Measurements from ENCODE around the gene METTL16. TPM values are rescaled to one million over a fixed set of nuclear protein-coding genes. Genes with fewer than 3 reads are reported as not detected.

METTL16 gene
- total and polyA plus RNA-seq, 2 of the 8 experiments (the other 6 are each of a cell fraction or from before 2014, with no cell fraction given): 22.8 to 59.4 TPM

GRCh38 chr17:2412561-2413021 is 99.1 kb downstream of the METTL16 start:
- Histone ChIP-seq H3K9me3 (ENCODE audit: insufficient read depth in 2 of 2, low read depth in 1 of 2, low read length in 1 of 2) (no peaks in the 10 kb centered on the region), H3K79me1 (ENCODE audit: low read depth, low read length) (no peaks in the 10 kb centered on the region), H4K20me1 (replicated peaks in 1 of 2; ENCODE audit: control insufficient read depth in 1 of 2, insufficient read depth in 2 of 2, low read length in 2 of 2) (peaks cover 5% of the 10 kb centered on the region in 2 experiments), H3K14ac (ENCODE audit: insufficient read length) (no peak overlapping the region), H3K18ac (ENCODE audit: extremely low read depth, low read length) (no peak overlapping the region), H2BK120ac (replicated peaks; ENCODE audit: low read depth, low read length) (no peak overlapping the region), H2BK20ac (ENCODE audit: low read length) (no peak overlapping the region), H3K27me3 (replicated peaks in 1 of 4; ENCODE audit: control insufficient read depth in 3 of 4, extremely low read depth in 1 of 4, insufficient read depth in 3 of 4, low read length in 3 of 4) (no peaks in the 10 kb centered on the region), H2BK5ac (ENCODE audit: low read depth, low read length) (no peak overlapping the region), H2AFZ (ENCODE audit: low read length) (no peak overlapping the region), H2BK15ac (ENCODE audit: low read length) (no peak overlapping the region), H4K91ac (replicated peaks; ENCODE audit: insufficient read length, low read length) (no peak overlapping the region), H3K36me3 (ENCODE audit: control insufficient read depth in 2 of 4, insufficient read depth in 4 of 4, low read length in 3 of 4) (peaks cover 4 to 18% (median 9%) of the 10 kb centered on the region in 4 experiments; a peak in 5 of 8 replicates), H3K56ac (replicated peaks; ENCODE audit: insufficient read length, low read depth, low read length) (no peak overlapping the region), H3K79me2 (ENCODE audit: control insufficient read depth in 1 of 2, insufficient read depth in 2 of 2, low read length in 2 of 2) (no peaks in the 10 kb centered on the region), H3K4me1 (replicated peaks in 1 of 4; ENCODE audit: control insufficient read depth in 3 of 4, insufficient read depth in 4 of 4, low read length in 3 of 4) (no peaks in the 10 kb centered on the region), H3K4ac (replicated peaks; ENCODE audit: insufficient read length, low read depth, low read length) (no peak overlapping the region), H3K4me3 (ENCODE audit: extremely low read depth in 1 of 4, insufficient read depth in 2 of 4, low read depth in 3 of 4, low read length in 4 of 4) (no peak overlapping the region), H3K27ac (ENCODE audit: low read depth, low read length) (no peak overlapping the region), H4K5ac (ENCODE audit: insufficient read length, low read depth, low read length) (no peak overlapping the region), H2AK5ac (ENCODE audit: low read depth, low read length) (no peak overlapping the region), H4K8ac (ENCODE audit: extremely low read depth, insufficient read depth, low read length) (no peak overlapping the region), H3K9ac (replicated peaks in 1 of 4; ENCODE audit: extremely low read depth in 1 of 4, low read depth in 3 of 4, low read length in 3 of 4) (no peak overlapping the region), H3K23ac (ENCODE audit: insufficient read length) (no peak overlapping the region), H3K23me2 (ENCODE audit: low read depth, low read length) (0 out of 2 replicates have a peak, but pooled peaks cover 3% of the 10 kb centered on the region), H2BK12ac (ENCODE audit: low read depth, low read length) (no peak overlapping the region), H3K4me2 (ENCODE audit: insufficient read depth in 1 of 2, low read depth in 2 of 2, low read length in 2 of 2) (no peak overlapping the region)
- POLR2A ChIA-PET (ENCODE audit: partially characterized antibody): interaction anchor here (0.9 to 2.7 kb wide), 9 partner anchors 11 to 85 kb away, joined by 3 to 11 read pairs (median 5); no protein-coding TSS in a partner anchor
- DNase-seq (ENCODE audit: low read depth in 1 of 2, low spot score in 2 of 2): peak in 1 of 2 experiments; percentile 57
- TF ChIP-seq RBBP5 (IDR thresholded peaks at IDR 0.05; ENCODE audit: borderline replicate concordance, low read depth, low read length): no peak
- no peak for TF ChIP-seq TEAD4 (IDR thresholded peaks at IDR 0.05; ENCODE audit: low read depth, low read length)
- no peak for TF ChIP-seq SP2 (IDR thresholded peaks at IDR 0.05; ENCODE audit: low read length)
- TF ChIP-seq JUND (IDR thresholded peaks at IDR 0.05; ENCODE audit: low read length): no peak
- TF ChIP-seq CTBP2 (IDR thresholded peaks at IDR 0.05; ENCODE audit: borderline replicate concordance, insufficient read depth, insufficient read length, low read length): no peak
- TF ChIP-seq ASH2L (IDR thresholded peaks at IDR 0.05; ENCODE audit: low read length): no peak
- TF ChIP-seq CREB1 (IDR thresholded peaks at IDR 0.05): no peak
- TF ChIP-seq EZH2 (IDR thresholded peaks at IDR 0.05; ENCODE audit: low read depth, low read length, severe bottlenecking): no peak
- peak; percentile 8 to 20 (median 12); a peak in 3 of 4 replicates for TF ChIP-seq CTCF (IDR thresholded peaks at IDR 0.05; ENCODE audit: control extremely low read depth in 1 of 3, insufficient read depth in 1 of 3, low read depth in 1 of 3, low read length in 3 of 3)
- peak in 1 of 2 experiments; percentile 15; a peak in 1 of 4 replicates for TF ChIP-seq RAD21 (IDR thresholded peaks at IDR 0.05 in 1 of 2, conservative IDR thresholded peaks at IDR 0.05 in 1 of 2; ENCODE audit: low read depth in 2 of 2, low read length in 2 of 2)
- TF ChIP-seq ZNF274 (IDR thresholded peaks at IDR 0.05; ENCODE audit: borderline replicate concordance, extremely low read depth, low read length): no peak
- CTCF ChIA-PET (ENCODE audit: partially characterized antibody): interaction anchor here (0.7 to 8.8 kb wide), 15 partner anchors 9 to 113 kb away, joined by 3 to 135 read pairs (median 5); partner anchors contain the start of gene MNT
- FAIRE-seq: no peak
- 89% methylated on average over 2 of the region's 2 CpGs; no CpG with 5 or more reads in 1 of the 2 experiments for WGBS, 2 experiments (ENCODE audit: extremely low coverage in 1 of 2, insufficient coverage in 1 of 2, insufficient read length in 1 of 2, insufficient replicate concordance in 2 of 2, low coverage in 1 of 2, low lambda C conversion rate in 2 of 2, missing lambda C conversion rate in 1 of 2)
